ENCODE data around the gene TSR3.

Gene TSR3

GRCh38 chr16:1313721-1314369 is 37.8 kb downstream of the TSR3 start:
- TF ChIP-seq CTCF (IDR thresholded peaks at IDR 0.05), result no peak
- H3K27ac Mint-ChIP-seq, result no peak overlapping the region

GRCh38 chr16:1312903-1313302 is 38.8 kb downstream of the TSR3 start:
- H3K4me3 Mint-ChIP-seq, result peak overlapping the region; percentile 28
- peaks cover 28% of the 10 kb centered on the region for H3K4me1 Mint-ChIP-seq
- no peaks in the 10 kb centered on the region for H3K27me3 Mint-ChIP-seq (ENCODE audit: low read depth, poor library complexity)
- TF ChIP-seq CTCF (IDR thresholded peaks at IDR 0.05), result no peak
- H3K27ac Mint-ChIP-seq, result peak overlapping the region; percentile 32
- no peak for DNase-seq
- H3K36me3 Mint-ChIP-seq (ENCODE audit: low read depth), result peaks cover 31% of the 10 kb centered on the region
- no peaks in the 10 kb centered on the region for H3K9me3 Mint-ChIP-seq

More at GRCh38 chr16:1313721-1314369, 37.8 kb downstream of the TSR3 start:
- Mint-ChIP-seq H3K4me3 (no peak overlapping the region), H3K36me3 (ENCODE audit: low read depth) (peaks cover 41% of the 10 kb centered on the region), H3K4me1 (peaks cover 28% of the 10 kb centered on the region), H3K27me3 (ENCODE audit: low read depth, poor library complexity) (no peaks in the 10 kb centered on the region), H3K9me3 (no peaks in the 10 kb centered on the region)
- no peak for DNase-seq

- no peaks in the 10 kb centered on the region for H3K9me3 Mint-ChIP-seq
- peak overlapping the region; percentile 32 for H3K27ac Mint-ChIP-seq
- H3K4me3 Mint-ChIP-seq, result peak overlapping the region; percentile 28
Measured at GRCh38 chr16:1312467-1312816, 39.2 kb downstream of the TSR3 start.

GRCh38 chr16:1311738-1312466 is 39.8 kb downstream of the TSR3 start:
- no peak for DNase-seq
- Mint-ChIP-seq H3K4me1 (peaks cover 28% of the 10 kb centered on the region), H3K27me3 (ENCODE audit: low read depth, poor library complexity) (no peaks in the 10 kb centered on the region), H3K36me3 (ENCODE audit: low read depth) (peaks cover 21% of the 10 kb centered on the region), H3K9me3 (no peaks in the 10 kb centered on the region), H3K27ac (no peak overlapping the region), H3K4me3 (peak overlapping the region; percentile 100)
- no peak for TF ChIP-seq CTCF (IDR thresholded peaks at IDR 0.05)

More at GRCh38 chr16:1312467-1312816, 39.2 kb downstream of the TSR3 start:
- peaks cover 28% of the 10 kb centered on the region for H3K4me1 Mint-ChIP-seq
- no peak for DNase-seq
- no peak for TF ChIP-seq CTCF (IDR thresholded peaks at IDR 0.05)
- no peaks in the 10 kb centered on the region for H3K27me3 Mint-ChIP-seq (ENCODE audit: low read depth, poor library complexity)
- H3K36me3 Mint-ChIP-seq (ENCODE audit: low read depth), result peaks cover 27% of the 10 kb centered on the region

- peak overlapping the region; percentile 100 for H3K27ac Mint-ChIP-seq
- peaks cover 2% of the 10 kb centered on the region for H3K27me3 Mint-ChIP-seq (ENCODE audit: low read depth, poor library complexity)
- DNase-seq, result no peak
- peaks cover 15% of the 10 kb centered on the region for H3K36me3 Mint-ChIP-seq (ENCODE audit: low read depth)
- TF ChIP-seq CTCF (IDR thresholded peaks at IDR 0.05), result no peak
- peaks cover 31% of the 10 kb centered on the region for H3K4me1 Mint-ChIP-seq
- peak overlapping the region; percentile 100 for H3K4me3 Mint-ChIP-seq
- H3K9me3 Mint-ChIP-seq, result no peaks in the 10 kb centered on the region
Measured at GRCh38 chr16:1311212-1311737, 40.4 kb downstream of the TSR3 start.
